Fibroblast of villous mesenchyme (primary cell): ENCODE measurements around the gene P3H2. TPM values are rescaled to one million over a fixed set of nuclear protein-coding genes. Genes with fewer than 3 reads are reported as not detected.

Experiments
- DNase-seq: peaks from one replicate; pipeline ENCODE4 v3.0.0-alpha.2; 2010; ENCODE audit warnings: low read depth
- H3K4me3 ChIP-seq: 2 replicates; pipeline ENCODE4 v1.5.1; 2011; ENCODE audit warnings: low read depth, mild to moderate bottlenecking, low read length
- total RNA-seq: library from RNA; depleted of rRNA; stranded (reverse); fragments of >200 nt; gene quantifications from 2 replicates; pipeline ENCODE4 v1.2.3, GENCODE V29; 2012
- TF ChIP-seq, protein P1 (sequence below): IDR thresholded peaks from 2 replicates; pipeline ENCODE4 v1.5.1; 2012; ENCODE audit warnings: low read depth, mild to moderate bottlenecking, low read length; ENCODE audit not compliant: insufficient read depth

The P3H2 gene
- total RNA-seq, 1 donor, result 51.8 TPM

DNA sequence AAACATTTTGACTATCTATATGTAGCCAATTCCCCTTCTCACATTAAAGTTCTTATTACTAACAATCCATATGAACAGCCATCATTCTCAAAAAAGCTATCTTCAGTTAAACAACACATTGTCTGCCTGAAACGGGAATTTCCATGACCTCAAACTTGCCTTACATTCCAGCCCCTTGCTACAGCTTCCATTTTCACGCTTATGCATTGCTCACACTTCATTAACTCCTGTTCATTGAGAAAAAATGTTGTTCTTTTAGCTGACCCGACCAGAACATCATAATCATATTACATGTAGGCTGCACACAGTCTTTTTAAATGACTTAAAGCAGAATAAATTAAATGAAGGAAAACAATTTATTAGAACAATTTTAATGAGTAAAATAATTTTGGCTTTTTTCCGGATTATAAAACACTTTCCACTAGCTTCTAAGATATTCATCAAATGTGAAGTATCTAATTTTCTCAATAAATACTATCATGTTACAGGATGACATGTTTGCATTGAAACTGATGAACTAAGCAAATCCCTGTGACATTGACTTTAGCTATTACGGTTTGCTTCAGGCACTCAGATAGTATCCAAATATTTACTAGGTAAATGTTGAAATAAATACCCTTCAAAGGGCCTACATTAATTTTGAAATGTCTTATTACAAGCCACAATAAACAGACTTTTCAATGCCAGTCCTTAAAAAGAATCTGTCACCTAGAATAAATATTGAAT lies 49.9 kb downstream of the P3H2 start:
- DNase-seq, result no peak
- no peak overlapping the region for H3K4me3 ChIP-seq
- TF ChIP-seq, protein P1, sequence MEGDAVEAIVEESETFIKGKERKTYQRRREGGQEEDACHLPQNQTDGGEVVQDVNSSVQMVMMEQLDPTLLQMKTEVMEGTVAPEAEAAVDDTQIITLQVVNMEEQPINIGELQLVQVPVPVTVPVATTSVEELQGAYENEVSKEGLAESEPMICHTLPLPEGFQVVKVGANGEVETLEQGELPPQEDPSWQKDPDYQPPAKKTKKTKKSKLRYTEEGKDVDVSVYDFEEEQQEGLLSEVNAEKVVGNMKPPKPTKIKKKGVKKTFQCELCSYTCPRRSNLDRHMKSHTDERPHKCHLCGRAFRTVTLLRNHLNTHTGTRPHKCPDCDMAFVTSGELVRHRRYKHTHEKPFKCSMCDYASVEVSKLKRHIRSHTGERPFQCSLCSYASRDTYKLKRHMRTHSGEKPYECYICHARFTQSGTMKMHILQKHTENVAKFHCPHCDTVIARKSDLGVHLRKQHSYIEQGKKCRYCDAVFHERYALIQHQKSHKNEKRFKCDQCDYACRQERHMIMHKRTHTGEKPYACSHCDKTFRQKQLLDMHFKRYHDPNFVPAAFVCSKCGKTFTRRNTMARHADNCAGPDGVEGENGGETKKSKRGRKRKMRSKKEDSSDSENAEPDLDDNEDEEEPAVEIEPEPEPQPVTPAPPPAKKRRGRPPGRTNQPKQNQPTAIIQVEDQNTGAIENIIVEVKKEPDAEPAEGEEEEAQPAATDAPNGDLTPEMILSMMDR, result no peak

DNA sequence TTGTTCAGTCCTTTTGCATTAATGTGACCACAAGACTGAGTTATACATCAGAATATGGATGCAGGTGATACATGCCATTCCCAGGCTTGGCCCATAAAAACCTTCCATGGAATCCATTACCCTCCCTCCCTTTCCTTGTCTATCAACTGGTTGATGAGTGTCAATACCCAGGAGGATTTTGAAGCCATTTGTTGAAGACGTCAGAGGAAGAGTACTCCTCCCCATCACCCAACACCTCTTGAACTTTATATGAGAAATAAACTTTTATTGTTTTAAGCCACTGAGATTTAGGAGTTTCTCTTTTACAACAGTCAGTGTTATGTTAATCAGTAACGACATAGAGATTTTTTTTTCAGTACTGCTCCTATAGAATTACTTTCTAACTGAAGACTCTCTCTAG lies 55.5 kb downstream of the P3H2 start:
- no peak overlapping the region for H3K4me3 ChIP-seq
- TF ChIP-seq, protein P1, result no peak
- DNase-seq, result no peak

- no peak overlapping the region for H3K4me3 ChIP-seq
- TF ChIP-seq, protein P1, result no peak
- DNase-seq, result no peak
These were observed 56.0 kb downstream of the P3H2 start for GRCh38 chr3:190064659-190065058.

- no peak overlapping the region for H3K4me3 ChIP-seq
- TF ChIP-seq, protein P1, result no peak
- DNase-seq, result peak; percentile 89
These were observed 56.6 kb downstream of the P3H2 start for GRCh38 chr3:190064112-190064511.

- TF ChIP-seq, protein P1, result no peak
- no peak for DNase-seq
- no peak overlapping the region for H3K4me3 ChIP-seq
These were observed 57.2 kb downstream of the P3H2 start for GRCh38 chr3:190063490-190063889.

DNA sequence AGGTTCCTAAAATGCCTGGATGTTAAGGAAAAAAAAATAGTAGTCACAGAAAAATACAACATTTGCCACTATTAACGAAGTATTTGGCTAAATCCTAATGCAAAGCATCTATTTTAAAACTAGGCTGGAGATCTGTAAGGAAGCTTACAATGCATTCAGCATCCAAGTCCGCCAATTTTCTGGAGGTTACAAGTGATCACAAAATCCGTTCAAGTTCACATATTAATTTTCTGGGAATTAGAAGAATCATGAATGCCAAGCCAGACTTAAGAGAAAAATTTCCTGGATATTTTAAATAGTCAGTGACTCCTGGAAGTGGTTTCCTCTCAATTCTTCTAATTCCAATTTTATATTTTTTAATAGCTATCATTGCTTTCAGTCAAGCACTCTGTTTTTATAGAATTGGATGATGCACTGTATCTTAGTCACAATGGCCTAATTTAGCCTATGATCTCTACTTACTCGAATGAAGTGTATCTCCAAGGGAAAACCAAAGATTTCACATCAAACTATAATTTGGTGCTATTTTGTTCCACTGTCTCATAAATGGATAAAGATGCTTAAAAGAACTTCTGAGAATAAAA lies 60.4 kb downstream of the P3H2 start:
- no peak for DNase-seq
- H3K4me3 ChIP-seq, result no peak overlapping the region
- TF ChIP-seq, protein P1, result no peak
